HEK293T (cell line): ENCODE data around the gene AXL.

Source experiments
- ARNT ChIP-seq: fragments of 450-650 bp; IDR thresholded peaks from 2 replicates; pipeline ENCODE4 v1.6.1; 2017; ENCODE audit warnings: mild to moderate bottlenecking
- FOXM1 ChIP-seq: fragments of 450-650 bp; IDR thresholded peaks from 2 replicates; pipeline ENCODE4 v1.6.1; 2017; ENCODE audit warnings: mild to moderate bottlenecking, borderline replicate concordance
- L3MBTL2 ChIP-seq: fragments of 450-650 bp; conservative IDR thresholded peaks from 2 replicates; pipeline ENCODE4 v1.6.1; 2016; ENCODE audit warnings: mild to moderate bottlenecking
- LEF1 ChIP-seq: fragments of 450-650 bp; IDR thresholded peaks from 2 replicates; pipeline ENCODE4 v1.6.1; 2017; ENCODE audit warnings: mild to moderate bottlenecking, borderline replicate concordance
- PKNOX1 ChIP-seq: fragments of 450-650 bp; IDR thresholded peaks from 2 replicates; pipeline ENCODE4 v1.6.1; 2016
- SP1 ChIP-seq: fragments of 450-650 bp; IDR thresholded peaks from 2 replicates; pipeline ENCODE4 v1.6.1; 2017

GRCh38 chr19:41193430-41194156 is 25.4 kb upstream of the AXL start:
- TF ChIP-seq ARNT (no peak), LEF1 (no peak), PKNOX1 (no peak), SP1 (no peak), L3MBTL2 (no peak), FOXM1 (no peak)
